GM19455 (cell line): Measurements from ENCODE around the gene CRIM1.

Experiments
- ATAC-seq: cut with Tn5 transposase; IDR thresholded peaks from one replicate; pipeline ENCODE4 v1.9.1; 2021; ENCODE audit not compliant: unreplicated experiment

The CRIM1 gene

GRCh38 chr2:36420569-36421181 is 65.1 kb downstream of the CRIM1 start:
- no peak for ATAC-seq

GRCh38 chr2:36421379-36421778 is 65.8 kb downstream of the CRIM1 start:
- ATAC-seq: no peak

DNA sequence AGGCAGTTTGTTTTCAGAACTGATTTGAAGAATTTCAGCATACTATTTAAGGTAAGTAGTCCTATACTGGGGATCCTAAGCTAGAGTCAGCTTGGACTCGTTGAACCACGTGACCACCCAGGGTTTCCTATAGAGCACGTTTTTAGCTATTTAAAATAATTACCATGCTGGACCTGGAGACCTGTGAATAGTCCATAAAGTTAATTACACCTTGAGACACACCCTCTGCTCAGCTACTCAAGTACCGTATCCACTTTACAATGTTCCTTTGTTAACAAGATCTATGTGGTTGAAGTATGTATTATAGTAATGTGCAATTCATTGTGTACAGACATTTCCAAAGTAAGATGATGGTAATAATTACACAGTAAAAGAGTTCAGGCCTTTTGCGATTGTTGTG is 67.6 kb downstream of the CRIM1 start:
- no peak for ATAC-seq

- ATAC-seq: no peak
Observed at GRCh38 chr2:36423619-36424120, 68.1 kb downstream of the CRIM1 start.

DNA sequence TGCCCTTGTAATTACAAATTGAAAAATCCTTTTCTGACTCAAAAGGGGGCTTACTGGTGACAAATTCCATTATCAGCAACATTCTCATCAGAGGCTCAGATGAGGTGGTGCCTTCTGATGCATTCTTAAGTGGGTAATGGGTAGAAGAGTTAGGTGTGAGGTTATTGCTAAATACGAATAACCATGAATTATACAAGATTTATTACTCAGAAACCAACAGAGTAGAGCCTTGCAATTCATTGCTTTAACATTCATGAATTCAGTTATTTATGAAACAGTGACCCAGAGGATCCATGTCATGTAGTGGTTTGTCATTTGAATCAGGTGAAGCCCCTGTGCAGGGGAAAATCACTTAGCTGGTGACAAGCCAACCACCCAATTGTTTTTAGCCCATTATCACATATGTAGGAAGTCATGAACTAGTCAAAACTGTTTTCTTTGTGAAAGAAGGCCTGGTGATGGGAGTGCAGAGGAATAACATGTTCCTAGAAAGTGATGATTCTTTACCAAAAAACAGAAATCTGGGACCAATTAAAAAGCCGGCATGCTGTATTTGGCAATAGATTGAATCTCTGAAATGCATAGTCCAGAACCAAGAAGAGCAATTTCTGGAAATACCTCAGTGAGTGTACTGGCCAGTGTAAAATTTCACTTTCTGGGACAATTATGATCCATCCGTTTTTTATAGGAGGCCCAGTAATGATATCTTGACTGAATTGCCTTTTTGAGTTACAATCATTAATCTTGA is 70.2 kb downstream of the CRIM1 start:
- no peak for ATAC-seq

GRCh38 chr2:36427790-36428243 is 72.2 kb downstream of the CRIM1 start:
- ATAC-seq: no peak

GRCh38 chr2:36430549-36430948 is 75.0 kb downstream of the CRIM1 start:
- no peak for ATAC-seq

DNA sequence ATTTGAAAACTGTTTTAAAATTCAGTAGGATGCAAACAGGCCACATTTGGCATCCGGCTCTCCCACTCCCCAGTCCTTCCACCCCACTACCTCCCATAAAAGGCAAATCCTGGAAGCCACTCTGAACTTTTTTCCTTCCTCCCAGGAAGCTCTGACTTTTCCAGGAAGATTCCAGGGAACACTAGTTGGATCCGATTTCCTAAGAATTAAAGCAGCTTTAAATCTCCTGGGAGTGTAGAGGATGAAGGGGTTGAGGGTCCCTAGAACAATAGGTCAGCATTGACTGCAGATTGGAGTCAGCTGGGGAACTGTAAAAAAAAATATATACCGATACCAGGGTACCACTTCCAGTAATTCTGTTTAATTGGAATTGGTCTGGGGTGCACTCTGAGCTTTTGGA is 76.9 kb downstream of the CRIM1 start:
- no peak for ATAC-seq

GRCh38 chr2:36433311-36434217 is 78.0 kb downstream of the CRIM1 start:
- no peak for ATAC-seq

DNA sequence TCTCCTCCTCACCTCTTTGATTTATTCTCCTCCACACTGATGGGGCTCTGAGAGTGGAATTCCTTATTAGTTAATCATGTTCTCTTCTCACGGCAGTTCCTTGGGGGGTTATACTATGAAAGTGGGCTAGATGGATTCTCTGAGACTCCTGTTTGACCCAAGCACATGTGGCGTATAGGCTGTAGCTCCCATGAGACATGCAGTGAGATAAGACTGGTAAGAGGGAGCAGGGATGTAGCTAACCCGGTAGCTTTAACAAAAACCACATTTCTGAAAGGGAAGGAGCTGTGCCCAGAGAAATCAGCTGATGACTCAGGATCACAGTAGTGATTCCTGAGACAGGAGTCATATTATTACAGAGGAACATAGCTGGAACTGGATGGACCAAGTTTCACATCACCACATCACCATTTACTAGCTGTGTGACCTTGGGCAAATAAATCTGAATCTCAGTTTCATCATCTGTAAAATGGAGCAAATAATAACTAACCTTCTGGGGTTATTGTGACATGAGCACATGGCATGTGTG is 82.9 kb downstream of the CRIM1 start:
- no peak for ATAC-seq

DNA sequence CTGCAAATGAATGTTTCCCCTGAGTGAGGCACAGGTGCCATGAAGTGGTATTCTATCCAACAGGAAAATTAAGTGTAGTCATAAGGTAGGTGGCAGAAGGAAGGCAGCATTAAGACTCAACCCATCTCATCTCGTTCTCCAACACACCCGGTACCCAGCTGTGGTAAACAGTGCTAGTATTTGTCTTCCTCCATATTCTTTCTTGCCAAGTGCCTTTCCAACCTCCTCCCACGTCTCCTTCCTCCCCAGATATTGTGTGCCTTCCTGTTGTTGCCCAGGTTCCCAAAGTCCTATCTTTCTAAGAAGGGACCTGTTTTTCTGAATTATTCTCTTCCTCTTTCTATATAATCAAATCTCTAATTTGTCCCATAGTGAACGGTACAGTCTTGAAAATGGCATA is 83.5 kb downstream of the CRIM1 start:
- ATAC-seq: no peak

GRCh38 chr2:36441065-36441625 is 85.6 kb downstream of the CRIM1 start:
- ATAC-seq: no peak

GRCh38 chr2:36441816-36442215 is 86.2 kb downstream of the CRIM1 start:
- ATAC-seq: no peak

- ATAC-seq: no peak
Observed at GRCh38 chr2:36444216-36444936, 88.8 kb downstream of the CRIM1 start.

DNA sequence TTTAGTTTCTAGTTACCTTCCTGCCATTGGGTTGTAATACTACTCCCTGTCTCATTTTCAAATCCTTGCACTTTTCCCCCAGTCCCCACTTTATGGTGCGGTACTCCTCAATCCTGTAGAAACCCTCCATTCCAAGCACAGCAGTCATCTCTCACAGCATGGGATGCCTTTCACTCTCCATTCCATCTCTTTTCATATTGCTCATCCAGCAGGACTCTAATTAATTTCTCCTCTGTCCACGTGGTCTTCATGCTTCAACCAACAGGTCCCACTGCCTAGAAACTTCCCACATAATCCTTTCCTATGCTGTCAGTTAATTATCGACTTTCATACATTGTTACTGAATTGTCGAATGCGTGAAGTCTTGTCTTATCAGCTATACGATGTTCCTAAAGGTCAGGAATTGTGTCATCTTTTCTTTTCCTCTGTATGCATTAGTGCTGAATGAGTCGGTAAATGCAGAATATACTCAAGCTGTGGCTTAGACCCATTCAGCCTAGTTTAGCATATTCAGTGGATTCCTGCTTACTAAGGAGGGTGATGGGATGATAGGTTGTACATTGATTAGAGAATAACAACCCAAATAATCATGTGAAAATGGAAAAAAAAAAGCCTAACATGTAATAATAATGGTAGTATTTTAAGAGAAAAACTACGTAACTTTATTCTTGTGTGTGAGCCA is 89.7 kb downstream of the CRIM1 start:
- no peak for ATAC-seq

DNA sequence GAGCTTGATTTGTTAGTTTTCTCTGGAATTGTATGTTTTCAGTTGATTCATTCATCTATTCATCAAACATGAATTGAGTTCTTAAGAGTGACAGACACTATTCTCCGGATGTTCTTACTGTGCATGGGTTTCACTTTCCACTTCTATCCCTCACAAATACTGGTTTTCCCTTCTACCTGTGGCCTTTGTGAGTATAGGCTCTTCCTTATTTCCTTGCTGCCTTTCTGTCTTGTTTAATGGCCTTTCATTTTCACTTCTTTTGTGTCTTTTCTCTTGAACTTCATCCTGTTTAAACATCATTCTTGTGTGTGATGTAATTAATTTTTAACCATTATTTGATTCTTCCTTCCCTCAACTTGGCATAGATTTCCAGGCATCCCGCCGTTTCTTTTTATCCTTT is 90.7 kb downstream of the CRIM1 start:
- ATAC-seq: no peak

DNA sequence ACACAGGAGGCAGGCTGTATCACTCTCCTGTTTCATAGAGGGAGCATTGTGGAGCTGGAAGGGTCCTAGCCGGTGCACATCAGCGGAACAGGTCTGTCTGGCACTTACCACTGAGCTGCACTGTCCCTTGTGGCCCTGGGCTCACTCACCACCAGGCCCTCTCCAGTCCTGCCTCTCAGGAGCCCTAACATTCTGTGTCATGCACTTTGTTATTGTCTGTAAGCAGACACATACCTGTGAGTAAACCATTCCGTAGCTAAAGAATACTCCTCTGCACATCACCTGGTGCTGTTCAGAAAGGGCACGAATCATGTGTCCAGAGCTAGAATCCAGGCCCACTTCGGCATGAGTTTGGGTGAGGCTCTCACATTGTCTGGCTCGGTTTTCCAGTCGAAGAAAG is 93.6 kb downstream of the CRIM1 start:
- no peak for ATAC-seq

GRCh38 chr2:36449943-36450392 is 94.4 kb downstream of the CRIM1 start:
- no peak for ATAC-seq

DNA sequence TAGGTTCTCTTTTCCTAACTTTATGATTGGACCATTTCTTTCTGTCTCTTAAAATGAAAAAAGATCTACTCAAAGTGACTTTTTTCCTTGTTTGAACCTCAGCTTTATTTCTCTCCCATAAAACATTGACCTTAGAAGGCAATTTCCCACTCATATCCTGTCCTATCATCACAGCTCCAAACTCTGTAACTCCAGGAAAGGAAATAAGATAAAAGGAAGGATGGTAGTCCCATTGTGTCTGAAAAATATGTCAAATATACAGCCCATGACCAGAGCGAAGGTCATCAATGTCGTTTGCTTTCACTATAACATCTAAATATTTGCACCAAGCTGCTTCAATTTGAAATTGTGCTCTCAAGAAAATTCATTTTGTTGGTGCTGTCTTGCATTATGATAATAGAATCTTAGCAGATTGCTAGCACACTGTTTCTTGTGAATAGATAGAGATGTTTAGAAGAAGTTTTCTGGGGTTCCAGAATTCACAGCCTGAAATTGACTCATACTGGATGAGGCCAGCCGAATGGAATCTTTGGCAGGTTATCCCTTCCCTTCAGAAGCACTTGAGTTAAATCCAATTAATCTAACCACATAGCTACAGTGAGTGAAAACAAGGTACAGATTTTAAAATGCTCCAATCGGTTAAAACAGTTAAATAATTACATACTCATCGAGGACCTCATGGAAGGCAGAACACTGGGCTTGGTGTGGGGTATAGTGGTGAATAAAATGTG is 95.1 kb downstream of the CRIM1 start:
- ATAC-seq: no peak
